Measurements from ENCODE around the gene STEEP1.

The STEEP1 gene

DNA sequence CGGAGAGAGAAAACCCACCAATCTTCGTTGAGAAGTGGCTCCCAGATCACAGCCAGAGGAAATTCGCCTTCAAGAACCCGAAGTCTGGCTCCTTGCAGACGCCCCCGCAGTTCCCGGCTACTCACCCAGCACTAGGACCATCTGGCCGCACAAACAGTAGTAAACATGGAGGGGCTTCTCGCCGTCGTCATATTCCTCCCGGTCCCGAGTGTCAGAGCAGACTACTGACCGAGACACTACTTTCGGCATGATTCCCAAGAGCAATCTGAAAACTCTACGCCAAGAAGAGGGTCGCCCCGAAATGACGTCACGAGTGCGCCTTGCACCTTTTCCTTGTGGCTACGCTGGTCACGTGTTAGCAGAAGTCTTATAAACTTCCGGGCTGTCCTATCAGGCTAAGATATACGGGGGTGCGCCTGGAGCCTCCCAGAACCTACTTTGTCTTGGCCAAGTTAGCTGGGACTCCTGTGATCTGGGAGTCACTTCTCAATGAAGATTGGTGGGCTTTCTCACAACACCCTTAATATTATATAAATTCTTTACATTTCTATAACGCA lies at the start of gene STEEP1:
TSS of gene STEEP1 (minus strand) at position 303 of the 557 bp plus-strand sequence. CDS start at position 249, 54 bp downstream.
- DNase-seq (ENCODE audit: low read depth), result peak; percentile 76

DNA sequence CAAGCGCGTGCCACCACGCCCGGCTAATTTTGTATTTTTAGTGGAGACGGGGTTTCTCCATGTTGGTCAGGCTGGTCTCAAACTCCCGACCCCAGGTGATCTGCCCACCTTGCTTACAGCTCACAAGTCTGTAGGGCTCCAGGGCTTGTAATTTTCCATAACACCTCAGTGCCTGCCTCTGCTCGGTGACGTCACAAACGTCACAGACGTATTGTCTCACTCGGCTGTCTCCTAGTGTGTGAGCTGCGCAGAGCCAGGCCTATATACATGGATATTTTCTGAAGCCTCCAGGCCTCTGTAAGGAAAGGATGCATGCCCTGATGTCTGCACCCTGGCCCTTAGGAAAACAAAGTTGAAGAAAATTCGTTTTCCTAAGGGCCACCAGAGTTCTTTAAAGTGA lies 49.6 kb upstream of the STEEP1 start:
- DNase-seq (ENCODE audit: low read depth), result no peak

DNA sequence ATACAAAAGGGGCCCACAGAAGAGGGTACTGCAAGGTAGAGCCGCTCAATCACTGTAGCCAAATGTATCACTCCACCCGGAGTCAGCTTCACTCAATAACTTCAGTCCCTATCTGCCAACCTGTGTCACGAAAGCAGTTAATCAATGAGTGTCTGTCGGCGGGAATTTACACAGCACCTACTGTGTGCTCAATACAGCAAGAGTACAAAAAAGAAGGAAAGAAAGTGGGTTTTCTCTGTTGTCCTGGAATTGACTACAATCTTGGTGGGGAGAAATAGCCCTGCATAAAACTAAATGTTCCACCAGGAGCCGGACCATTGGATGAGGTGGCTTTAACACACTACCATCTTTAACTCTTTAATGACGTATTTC lies 41.8 kb upstream of the STEEP1 start:
- no peak for DNase-seq (ENCODE audit: low read depth)

DNA sequence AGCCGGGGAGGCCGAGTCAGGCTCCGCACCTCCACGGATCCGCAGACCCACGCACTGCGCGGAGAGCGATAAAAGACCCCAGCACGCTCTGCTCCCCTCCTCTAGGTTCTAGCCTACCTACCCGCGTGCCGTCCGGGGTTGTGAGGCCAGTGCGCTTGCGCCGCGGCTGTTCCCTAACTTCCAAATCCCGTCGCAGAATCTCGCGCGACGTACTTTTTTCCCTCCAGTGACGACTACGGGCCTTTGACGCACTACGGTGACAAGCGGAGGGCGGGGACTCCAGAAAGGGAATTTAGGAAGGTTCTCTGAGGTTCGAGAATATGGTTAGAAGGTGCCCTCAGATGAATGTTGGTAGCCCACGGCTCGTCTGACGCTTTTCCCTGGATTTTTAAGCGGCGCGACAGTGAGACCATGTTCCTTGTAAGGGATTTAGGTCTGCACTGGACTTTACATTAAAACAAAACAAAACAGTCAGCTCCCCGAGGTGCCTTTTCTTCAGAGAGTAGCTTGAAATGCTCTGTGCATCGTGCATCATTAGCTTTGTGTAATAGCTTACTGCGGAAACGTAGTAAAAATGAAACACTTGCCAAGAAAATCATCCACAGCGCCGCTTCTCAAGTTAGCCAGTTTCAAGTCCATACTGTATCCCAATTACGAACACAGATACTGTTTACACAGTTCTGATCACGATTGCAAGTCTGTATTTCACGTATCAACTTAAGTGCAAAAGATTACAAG lies 41.2 kb upstream of the STEEP1 start, which contains the start of gene NKRF:
TSS of gene NKRF (minus strand) at position 145 of the 738 bp plus-strand sequence.
- peak; percentile 71 for DNase-seq (ENCODE audit: low read depth)

DNA sequence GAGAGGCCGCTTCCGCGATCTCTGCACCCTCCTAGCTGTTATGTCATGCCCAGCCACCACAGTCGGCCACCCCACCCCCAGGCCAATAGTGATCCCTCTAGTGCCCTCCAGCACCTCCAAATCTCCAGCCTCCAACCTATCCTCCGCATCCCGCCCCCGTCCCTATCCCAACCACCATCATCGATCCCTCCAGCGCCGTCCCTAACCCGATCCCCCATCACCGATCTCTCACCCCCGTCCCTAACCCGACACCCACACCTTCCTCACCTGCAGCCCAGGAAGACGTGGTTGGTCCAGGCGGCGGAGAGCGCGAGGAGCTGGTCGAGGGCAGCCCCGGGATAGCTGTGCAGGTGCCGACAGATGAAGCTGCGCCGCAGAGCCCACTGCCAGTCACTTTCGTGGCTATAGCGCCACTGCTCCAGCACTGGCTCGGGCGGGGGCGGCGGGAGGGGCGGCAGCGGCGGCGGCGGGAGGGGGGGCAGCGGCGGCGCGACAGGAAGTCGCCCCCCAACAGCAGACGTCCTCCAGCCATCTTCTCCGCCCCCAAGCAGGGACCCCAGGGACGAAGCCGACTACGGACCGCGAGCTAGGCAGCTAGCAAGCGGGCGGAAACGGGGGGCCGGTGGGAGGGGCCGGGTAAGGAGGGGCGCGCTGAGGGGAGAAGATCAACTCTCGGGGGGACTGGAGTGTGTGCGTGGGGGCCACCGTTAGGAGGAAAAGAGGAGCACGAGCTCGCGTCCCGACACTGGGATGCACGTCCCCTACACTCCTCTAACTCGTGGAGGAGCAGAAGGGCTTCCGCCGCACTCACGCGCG lies 40.5 kb upstream of the STEEP1 start:
- DNase-seq (ENCODE audit: low read depth), result peak; percentile 21

DNA sequence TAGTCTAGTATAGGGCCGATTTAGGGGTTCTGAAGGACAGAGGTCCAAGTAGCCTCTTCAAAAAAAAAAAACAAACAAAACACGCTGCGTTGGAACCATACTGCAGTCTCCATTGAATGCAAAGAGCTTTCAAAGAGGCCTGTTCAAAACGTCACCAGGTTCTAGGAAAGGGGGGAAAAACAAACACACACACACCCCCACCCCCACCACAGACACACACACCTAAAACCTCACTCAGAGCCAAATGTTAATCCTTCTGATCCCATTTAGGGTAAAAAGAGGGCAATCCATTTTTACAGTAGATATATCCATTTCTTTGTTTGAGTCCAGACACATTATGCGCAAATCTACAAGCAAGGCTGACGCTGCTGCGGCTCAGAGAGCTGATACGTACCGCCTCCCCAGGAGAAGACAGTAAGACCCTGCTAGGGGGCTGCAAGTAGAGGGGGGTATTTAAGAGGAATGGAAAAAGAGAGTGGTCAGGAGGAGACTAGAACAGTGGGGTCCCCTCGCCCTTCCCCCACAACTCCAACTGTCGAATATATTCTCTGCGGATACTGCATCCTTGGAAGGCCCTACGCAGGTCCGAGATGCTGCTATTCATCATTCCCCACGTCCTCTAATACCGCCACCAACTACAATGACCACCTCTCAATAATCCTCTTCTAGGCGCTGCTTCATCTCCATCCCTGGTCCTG lies 39.7 kb upstream of the STEEP1 start:
- DNase-seq (ENCODE audit: low read depth), result no peak

DNA sequence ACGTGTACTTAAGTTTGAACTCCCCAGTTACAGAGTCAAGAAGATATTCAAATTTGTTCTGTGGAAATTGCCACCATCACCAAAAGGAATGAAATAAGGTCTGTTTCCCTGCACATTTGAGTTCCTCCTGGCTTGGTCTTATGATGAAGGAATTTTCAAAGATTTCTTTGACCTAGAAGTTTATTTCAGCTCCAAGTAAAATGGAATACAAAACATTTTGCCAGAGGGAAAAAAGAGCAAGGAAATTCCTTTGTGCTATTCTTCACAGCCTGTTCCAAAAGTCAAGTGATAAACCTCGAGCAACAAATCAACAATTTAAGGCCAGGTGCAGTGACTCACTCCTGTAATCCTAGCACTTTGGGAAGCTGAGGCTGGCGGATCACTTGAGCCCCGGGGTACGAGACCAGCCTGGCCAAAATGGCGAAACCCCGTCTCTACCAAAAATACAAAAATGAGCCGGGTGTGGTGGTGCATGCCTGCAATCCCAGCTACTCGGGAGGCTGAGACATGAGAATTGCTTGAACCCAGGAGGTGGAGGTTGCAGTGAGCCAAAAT lies 37.6 kb upstream of the STEEP1 start:
- DNase-seq (ENCODE audit: low read depth), result no peak

DNA sequence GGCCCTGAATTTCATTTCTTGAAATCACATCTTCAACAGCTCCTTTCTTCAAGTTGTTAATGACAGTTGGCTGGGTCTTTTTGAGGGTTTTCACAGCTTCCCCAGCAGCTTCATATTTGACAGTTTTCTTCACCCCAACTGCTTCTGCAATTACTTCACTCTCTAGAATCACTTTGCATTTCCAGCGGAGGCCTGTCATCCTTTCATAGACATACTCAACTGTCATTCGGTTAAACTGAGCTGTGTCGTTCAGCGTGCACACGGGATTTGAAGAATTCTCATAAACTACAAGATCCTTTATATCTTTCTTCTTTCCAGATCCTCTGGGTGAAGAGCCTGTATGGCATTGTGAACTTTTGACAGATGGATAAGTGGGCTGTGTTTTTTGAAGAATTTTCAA lies 24.6 kb upstream of the STEEP1 start:
- no peak for DNase-seq (ENCODE audit: low read depth)

DNA sequence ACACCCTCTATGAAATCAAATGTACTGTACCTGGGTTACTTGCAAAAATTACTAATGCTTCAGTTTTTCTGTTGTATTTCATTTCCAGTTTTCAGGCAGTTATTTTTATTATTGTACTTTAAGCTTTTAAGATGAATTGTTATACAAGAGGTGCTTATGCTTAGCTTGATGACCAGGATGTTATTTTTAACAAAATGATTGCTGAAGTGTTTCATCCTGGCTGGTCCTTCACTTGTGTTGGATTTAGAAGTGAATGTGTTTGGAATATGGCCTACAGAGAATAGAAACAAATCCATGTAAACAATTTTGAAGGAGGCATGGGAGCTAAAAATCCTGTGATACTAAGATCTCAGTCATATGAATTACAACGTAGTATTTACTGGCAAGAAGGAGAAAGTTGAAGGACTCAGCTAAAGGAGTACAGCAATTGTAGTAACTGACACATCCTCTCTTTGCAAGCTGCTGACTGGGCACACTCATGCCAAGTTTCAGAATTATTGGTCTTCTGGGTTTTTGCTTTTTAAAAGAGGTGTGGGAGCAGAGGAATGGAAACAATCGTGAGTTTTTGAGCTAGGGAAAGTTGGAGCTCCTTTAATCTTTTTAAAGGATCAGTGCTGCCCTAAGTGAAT lies 18.3 kb upstream of the STEEP1 start:
- DNase-seq (ENCODE audit: low read depth), result no peak

DNA sequence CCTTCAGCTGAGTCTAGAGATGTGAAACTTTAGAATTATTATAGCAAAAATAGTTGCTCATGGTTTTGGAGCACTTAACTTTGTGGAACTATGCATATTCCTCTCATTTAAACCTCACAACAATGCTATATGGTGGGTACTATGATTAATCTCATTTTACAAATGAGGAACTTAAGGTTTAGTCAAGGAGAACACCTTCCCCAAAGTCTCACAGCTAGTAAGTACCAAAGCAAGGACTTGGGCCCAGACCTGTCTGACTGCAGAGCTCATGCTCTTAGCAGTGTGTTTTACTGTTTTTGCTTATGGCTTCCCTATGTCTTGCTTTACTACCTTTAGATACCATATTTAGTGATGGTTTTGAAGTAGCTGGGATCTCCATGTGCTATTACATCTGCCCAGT lies 14.2 kb upstream of the STEEP1 start:
- no peak for DNase-seq (ENCODE audit: low read depth)

DNA sequence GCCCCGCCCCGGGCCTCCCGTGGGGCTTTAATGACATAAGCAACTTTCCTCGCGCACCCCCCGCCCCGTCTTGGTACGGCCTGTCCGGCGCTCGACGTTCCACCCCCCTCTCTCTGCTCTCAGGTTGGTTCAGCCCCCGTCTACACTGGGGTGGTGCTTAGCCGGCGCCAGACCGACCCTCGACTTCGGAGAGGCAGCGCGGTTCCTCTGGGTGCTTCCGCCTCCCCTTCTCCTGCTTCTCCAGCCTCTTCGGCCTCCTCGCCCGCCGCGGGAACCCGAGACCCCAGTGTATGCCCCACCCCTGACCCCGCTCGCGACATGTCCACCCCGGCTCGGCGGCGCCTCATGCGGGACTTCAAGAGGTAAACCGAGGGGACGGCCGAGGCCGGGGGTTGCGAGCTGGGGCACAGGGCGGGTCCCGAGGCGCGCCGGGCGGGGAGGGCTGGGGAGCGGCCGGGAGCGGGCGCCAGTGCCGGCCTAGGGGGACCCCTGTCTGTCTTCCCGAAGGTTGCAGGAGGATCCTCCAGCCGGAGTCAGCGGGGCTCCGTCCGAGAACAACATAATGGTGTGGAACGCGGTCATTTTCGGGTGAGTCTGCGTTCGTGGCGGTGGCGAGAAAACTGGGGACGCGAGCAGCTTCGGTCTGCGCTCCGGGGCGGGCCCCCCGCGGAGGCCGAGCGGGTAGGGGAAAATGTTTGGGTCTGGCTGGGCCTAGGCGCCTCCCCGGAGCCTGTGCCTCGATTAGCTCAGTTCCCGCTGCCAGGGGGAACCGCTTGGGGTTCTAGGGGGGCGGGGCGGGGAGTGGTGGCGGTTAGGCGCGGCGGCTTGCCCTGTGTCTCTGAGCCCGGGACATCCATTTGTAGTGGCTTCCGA lies 9.4 kb upstream of the STEEP1 start, which contains the start of gene UBE2A:
TSS of gene UBE2A (plus strand) at position 170 of the 873 bp plus-strand sequence. CDS start at position 319, 149 bp downstream.
- DNase-seq (ENCODE audit: low read depth), result peak; percentile 70

DNA sequence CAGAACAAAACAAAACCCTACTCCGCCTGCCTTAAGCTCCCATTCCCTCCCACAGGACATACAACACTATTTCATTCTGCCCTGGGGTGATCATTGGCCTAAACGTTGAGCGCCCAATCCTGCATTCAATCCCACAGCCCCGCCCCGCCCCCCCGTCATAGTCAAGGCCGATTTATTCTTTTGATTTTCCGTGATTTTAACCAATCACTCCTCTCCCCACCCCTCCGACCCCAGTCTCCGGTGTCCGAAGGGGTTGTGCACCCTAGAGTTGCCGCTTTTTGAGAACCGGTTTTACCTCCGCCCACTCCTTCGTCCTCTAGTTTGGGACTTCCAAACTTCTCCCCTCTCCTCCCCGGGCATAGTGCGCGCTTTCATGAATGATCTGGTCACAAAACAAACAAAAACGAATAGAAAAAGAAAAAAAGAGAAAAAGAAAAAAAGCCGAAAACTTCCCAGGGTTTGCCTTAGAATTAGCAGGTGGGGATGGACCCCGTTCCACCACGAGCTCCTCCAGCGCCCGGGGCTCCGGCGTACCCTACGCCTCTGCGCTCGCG lies 8.7 kb upstream of the STEEP1 start:
- no peak for DNase-seq (ENCODE audit: low read depth)

DNA sequence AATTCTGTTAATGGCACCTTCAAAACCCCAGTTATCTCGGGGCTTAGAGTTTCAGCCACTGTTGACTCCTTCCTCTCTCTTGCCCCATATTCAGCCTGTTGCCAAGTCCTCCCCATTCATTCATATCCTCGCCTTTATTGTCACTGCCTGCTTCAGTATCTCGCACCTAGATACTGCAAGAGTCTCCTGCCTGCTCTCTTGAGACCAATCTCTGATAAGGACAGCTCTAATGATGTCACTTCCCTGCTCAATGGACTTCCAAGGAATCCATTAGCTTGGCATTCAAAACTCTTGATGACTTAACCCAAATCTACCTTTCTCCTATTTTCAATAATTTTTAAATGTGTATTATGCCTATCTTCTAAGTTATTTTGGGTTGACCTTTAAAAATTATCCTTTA lies 8.0 kb upstream of the STEEP1 start:
- no peak for DNase-seq (ENCODE audit: low read depth)

DNA sequence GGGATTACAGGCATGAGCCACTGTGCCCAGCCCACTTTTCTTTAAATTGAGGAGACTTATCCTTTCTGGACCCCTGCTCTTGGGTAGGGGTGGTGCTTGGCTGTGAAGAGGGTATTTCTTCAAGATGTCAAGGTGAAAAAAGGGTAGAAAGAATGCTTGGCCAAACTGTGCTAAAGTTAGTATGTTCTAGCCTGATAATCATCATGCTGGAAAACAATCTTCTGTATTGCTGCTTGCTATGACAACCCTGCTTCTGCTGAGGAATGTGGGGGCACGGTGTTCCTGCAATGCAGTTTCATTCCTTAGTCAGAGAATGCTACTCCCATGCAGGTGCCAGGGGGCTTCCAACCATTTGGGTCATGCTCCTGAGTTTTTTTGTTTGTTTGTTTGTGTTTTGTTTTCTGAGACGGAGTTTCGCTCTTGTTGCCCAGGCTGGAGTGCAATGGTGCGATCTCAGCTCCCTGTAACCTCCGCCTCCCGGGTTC lies 5.2 kb upstream of the STEEP1 start:
- no peak for DNase-seq (ENCODE audit: low read depth)

DNA sequence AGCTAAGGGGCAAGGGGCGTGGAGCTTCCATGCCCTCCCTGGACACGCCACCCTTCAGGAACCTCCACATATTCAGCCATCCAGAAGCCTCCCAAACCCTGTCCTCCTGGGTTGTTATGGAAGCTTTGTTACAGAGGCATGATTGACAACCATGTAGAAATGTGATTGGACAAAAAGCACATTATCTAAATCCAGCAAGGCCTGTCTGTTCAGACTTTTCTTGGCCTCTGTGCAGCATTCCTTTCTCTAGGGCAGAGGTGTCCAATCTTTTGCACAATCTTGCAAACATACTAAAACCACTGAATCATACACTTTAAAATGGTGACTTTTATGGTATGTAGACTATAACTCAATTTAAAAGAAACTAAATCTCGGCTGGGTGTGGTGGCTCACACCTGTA lies 12.7 kb downstream of the STEEP1 start:
- no peak for DNase-seq (ENCODE audit: low read depth)

DNA sequence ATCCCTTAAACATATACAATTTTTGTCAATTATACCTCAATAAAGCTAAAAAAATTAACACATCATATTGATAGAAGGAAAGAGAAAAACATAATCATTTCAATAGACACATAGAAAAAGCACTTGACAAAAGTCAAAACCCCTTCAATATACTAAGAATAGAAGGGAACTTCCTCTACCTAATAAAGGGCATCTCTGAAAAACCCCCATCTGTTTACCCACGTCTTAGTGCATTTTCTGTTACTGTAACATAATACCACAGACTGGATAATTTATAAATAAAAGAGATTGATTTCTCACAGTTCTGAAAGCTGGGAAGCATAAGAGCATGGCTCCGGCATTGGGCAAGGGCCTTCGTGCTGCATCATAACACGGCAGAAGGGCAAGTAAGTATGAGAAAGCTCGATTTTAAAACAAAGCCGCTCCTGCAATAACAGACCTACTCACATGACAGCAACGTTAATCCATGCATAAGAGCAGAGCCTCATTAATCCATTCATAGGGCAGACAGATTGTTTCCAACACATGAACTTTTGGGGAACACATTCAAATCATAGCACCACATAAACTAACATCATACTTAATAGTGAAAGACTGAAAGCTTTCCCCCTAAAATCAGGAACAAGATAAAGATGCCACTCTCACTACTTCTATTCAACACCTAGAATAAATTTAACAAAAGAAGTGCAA lies 15.7 kb downstream of the STEEP1 start:
- no peak for DNase-seq (ENCODE audit: low read depth)

DNA sequence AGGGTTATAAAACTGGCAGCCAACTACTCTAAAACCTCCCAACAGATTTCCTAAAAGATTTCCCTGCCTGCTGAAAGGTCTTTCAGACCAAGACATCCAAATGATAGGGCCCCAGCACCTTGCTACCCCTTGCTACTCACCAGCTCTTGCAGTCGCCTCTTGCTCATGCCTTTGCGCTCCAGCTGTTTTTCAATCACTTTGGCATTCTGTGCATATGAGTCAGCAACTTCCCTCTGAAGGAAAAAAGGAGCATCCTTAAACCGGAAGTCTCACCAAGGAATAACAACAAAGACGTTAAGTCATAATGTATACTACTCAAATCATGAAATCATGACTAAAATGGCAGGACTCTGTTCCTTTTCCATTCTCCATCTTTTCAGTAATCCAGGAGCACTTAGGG lies 24.0 kb downstream of the STEEP1 start:
- DNase-seq (ENCODE audit: low read depth), result no peak

DNA sequence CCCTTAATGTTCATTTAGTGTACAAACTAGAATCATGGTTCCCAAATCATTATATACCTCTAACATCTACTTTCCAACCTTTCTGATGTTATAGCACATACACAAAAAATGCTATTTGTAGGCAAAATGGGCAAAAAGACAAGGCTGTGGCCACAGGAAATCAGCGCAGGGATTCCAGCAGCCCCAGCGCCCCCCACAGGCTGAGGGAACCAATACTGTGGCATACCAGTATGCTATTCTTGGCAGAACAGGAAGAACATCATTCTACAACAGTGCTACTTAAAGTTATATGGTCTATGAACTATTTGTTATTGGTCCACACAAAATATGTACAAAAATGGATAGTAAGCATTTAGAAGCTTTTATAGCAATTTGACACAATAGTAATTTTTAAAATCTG lies 25.3 kb downstream of the STEEP1 start:
- DNase-seq (ENCODE audit: low read depth), result no peak

DNA sequence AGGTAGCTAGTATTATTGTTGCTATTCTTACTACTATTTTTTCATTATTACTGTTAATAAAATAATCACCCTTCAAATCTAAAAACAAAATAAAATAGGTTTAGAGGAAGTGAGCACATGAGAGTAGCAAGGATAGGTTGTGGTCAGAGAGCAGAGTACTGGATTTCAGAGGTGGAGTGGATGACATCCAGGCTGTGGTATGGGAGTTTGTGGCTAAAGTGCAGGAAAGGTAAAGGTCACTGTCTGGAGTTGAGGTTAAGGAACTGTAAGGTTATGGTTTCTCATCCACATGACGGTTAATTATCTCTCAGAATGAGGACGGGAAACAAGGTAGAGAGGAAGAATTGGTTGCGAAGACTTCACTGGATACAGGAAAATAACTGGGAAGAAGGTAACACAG lies 27.7 kb downstream of the STEEP1 start:
- DNase-seq (ENCODE audit: low read depth), result no peak

Measured in stimulated activated CD8-positive, alpha-beta memory T cell treated with anti-CD3 and anti-CD28 coated beads, Interleukin-7, amount 100 ng/mL, for 24 hours (primary cell).